ENCODE data around the gene CDH1. TPM values are rescaled to one million over a fixed set of nuclear protein-coding genes. Genes with fewer than 3 reads are reported as not detected.

The CDH1 gene
- total and polyA plus RNA-seq, 2 experiments from 2014 or later, result 64.1 to 142 TPM

DNA sequence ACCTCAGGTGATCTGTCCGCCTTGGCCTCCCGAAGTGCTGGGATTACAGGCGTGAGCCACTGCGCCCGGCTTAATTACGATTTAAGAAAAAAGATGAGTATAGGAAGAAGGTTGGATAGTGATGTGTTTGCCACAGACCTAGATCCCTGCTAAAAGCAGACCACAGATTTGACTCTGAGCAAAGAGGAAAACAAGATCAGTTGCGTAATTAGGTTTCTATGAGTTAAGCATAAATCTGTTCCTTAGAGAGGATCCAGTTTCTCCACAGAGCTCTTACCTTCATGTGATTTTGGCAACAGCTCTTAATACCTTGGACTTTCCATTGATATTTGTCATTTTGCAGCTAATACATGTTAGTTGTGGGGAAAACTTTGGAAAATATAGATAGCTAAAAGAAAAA is 31.1 kb downstream of the CDH1 start:
- H3K79me2 ChIP-seq (replicated peaks; ENCODE audit: insufficient read depth), result peaks cover 54% of the 10 kb centered on the region
- peaks cover 36% of the 10 kb centered on the region for H3K4me1 Mint-ChIP-seq
- H3K27me3 Mint-ChIP-seq (ENCODE audit: insufficient read depth, low read depth, poor library complexity), result peaks cover 9% of the 10 kb centered on the region

GRCh38 chr16:68768771-68769170 is 31.7 kb downstream of the CDH1 start:
- Mint-ChIP-seq H3K4me1 (peaks cover 31% of the 10 kb centered on the region), H3K27ac (peak overlapping the region; percentile 9; the same call in 1 of the 2 replicates), H3K27me3 (ENCODE audit: insufficient read depth, low read depth, poor library complexity) (peaks cover 9% of the 10 kb centered on the region), H3K36me3 (ENCODE audit: low read depth) (peaks cover 41% of the 10 kb centered on the region), H3K4me3 (no peak overlapping the region), H3K9me3 (no peaks in the 10 kb centered on the region)
- Histone ChIP-seq H3K4me2 (no peak overlapping the region), H3K9me2 (ENCODE audit: insufficient read depth) (no peaks in the 10 kb centered on the region), H4K20me1 (replicated peaks; ENCODE audit: insufficient read depth) (peaks cover 11% of the 10 kb centered on the region), H3K36me3 (ENCODE audit: insufficient read depth) (no peaks in the 10 kb centered on the region), H3K4me1 (ENCODE audit: insufficient read depth) (peaks cover 21% of the 10 kb centered on the region), H3F3A (replicated peaks; ENCODE audit: low read depth) (peaks cover 2% of the 10 kb centered on the region; the same call in 1 of the 2 replicates), H2AFZ (no peak overlapping the region), H3K79me2 (replicated peaks; ENCODE audit: insufficient read depth) (peaks cover 60% of the 10 kb centered on the region), H3K27ac (ENCODE audit: low read depth) (peak overlapping the region; percentile 59; the same call in 1 of the 2 replicates), H3K4me3 (no peak overlapping the region), H3K27me3 (ENCODE audit: insufficient read depth) (no peaks in the 10 kb centered on the region)
- ATAC-seq (no peak), DNase-seq (ENCODE audit: low spot score) (no peak)
- TF ChIP-seq JUNB (IDR thresholded peaks at IDR 0.05; ENCODE audit: unreplicated experiment) (no peak), EZH2phosphoT487 (IDR thresholded peaks at IDR 0.05; ENCODE audit: unreplicated experiment) (no peak), ZNF331 (CRISPR knock-in tag; IDR thresholded peaks at IDR 0.05; ENCODE audit: low read depth) (no peak), ZNF462 (CRISPR knock-in tag; IDR thresholded peaks at IDR 0.05) (no peak), STAT1 (IDR thresholded peaks at IDR 0.05; ENCODE audit: unreplicated experiment) (no peak), REST (IDR thresholded peaks at IDR 0.05; ENCODE audit: unreplicated experiment) (no peak), ZNF114 (CRISPR knock-in tag; IDR thresholded peaks at IDR 0.05) (no peak), CREB1 (CRISPR knock-in tag; IDR thresholded peaks at IDR 0.05; ENCODE audit: low read depth) (no peak)

More for the DNA sequence above, 31.1 kb downstream of the CDH1 start:
- H3K36me3 Mint-ChIP-seq (ENCODE audit: low read depth), result peaks cover 36% of the 10 kb centered on the region
- H3K4me2 ChIP-seq, result no peak overlapping the region
- H3K4me1 ChIP-seq (ENCODE audit: insufficient read depth), result peaks cover 26% of the 10 kb centered on the region
- H3K27me3 ChIP-seq (ENCODE audit: insufficient read depth), result no peaks in the 10 kb centered on the region
- DNase-seq (ENCODE audit: low spot score), result no peak
- H4K20me1 ChIP-seq (replicated peaks; ENCODE audit: insufficient read depth), result peaks cover 6% of the 10 kb centered on the region
- no peak overlapping the region for H3K4me3 Mint-ChIP-seq
- no peak for ATAC-seq
- no peaks in the 10 kb centered on the region for H3K9me2 ChIP-seq (ENCODE audit: insufficient read depth)
- H3K36me3 ChIP-seq (ENCODE audit: insufficient read depth), result no peaks in the 10 kb centered on the region
- H2AFZ ChIP-seq, result no peak overlapping the region
- H3K27ac Mint-ChIP-seq, result no peak overlapping the region; the same call in 1 of the 2 replicates
- no peak for TF ChIP-seq EZH2phosphoT487 (IDR thresholded peaks at IDR 0.05; ENCODE audit: unreplicated experiment)
- TF ChIP-seq EZH2 (IDR thresholded peaks at IDR 0.05; ENCODE audit: low read depth, unreplicated experiment), result no peak
- TF ChIP-seq JUNB (IDR thresholded peaks at IDR 0.05; ENCODE audit: unreplicated experiment), result no peak
- TF ChIP-seq ETS1 (IDR thresholded peaks at IDR 0.05), result no peak
- no peak overlapping the region for H3K4me3 ChIP-seq
- H3K9me3 Mint-ChIP-seq, result no peaks in the 10 kb centered on the region
- H3F3A ChIP-seq (replicated peaks; ENCODE audit: low read depth), result peaks cover 3% of the 10 kb centered on the region; the same call in 1 of the 2 replicates
- H3K27ac ChIP-seq (ENCODE audit: low read depth), result peak overlapping the region; percentile 47; the same call in 1 of the 2 replicates

Data from GM23338 (cell line).